Activated CD8-positive, alpha-beta memory T cell treated with anti-CD3 and anti-CD28 coated beads for 1 hour (primary cell): ENCODE results near the gene PIGC.

Experiments used
- DNase-seq, 2 donors: peaks; one replicate each; pipeline ENCODE4 v3.0.0-alpha.2; 2020; ENCODE audit warnings: low read depth in 1 of 2; ENCODE audit errors: extremely low read depth in 1 of 2

Gene PIGC

GRCh38 chr1:172399756-172400721, 43.8 kb downstream of the PIGC start:
- DNase-seq = no peak

GRCh38 chr1:172398970-172399755, 44.7 kb downstream of the PIGC start:
- DNase-seq = no peak

- no peak for DNase-seq
Observed at GRCh38 chr1:172398193-172398592, 45.7 kb downstream of the PIGC start.

GRCh38 chr1:172397633-172398032, 46.2 kb downstream of the PIGC start:
- no peak for DNase-seq

- DNase-seq = no peak
Observed at GRCh38 chr1:172397221-172397620, 46.6 kb downstream of the PIGC start.

- DNase-seq = no peak
Observed at GRCh38 chr1:172395576-172395975, 48.3 kb downstream of the PIGC start.

- no peak for DNase-seq
Observed at GRCh38 chr1:172394811-172395210, 49.1 kb downstream of the PIGC start.

GRCh38 chr1:172394141-172394751, 49.6 kb downstream of the PIGC start:
- peak; percentile 8 to 18 for DNase-seq

GRCh38 chr1:172393354-172393753, 50.5 kb downstream of the PIGC start:
- no peak for DNase-seq

- DNase-seq = no peak
Observed at GRCh38 chr1:172391976-172392375, 51.9 kb downstream of the PIGC start.
